ENCODE data around the gene RAD1.

- no peak for TF ChIP-seq CTCF (IDR thresholded peaks at IDR 0.05)
- no peak for TF ChIP-seq POLR2A (IDR thresholded peaks at IDR 0.05; ENCODE audit: low read depth)
These were observed 12.0 kb downstream of the RAD1 start for GRCh38 chr5:34903260-34903659.

Data from esophagus muscularis mucosa (tissue), 3 donors.